DMS79 treated with DMSO at 0.1 percent for 48 hours (cell line): ENCODE results near the gene CALML3.

Experiments used
- DNase-seq: peaks from one replicate; lab custom pipeline; 2025; lab: John Stamatoyannopoulos, UW

Gene CALML3

GRCh38 chr10:5506751-5507648, 17.8 kb upstream of the CALML3 start:
- no peak for DNase-seq

GRCh38 chr10:5507649-5508131, 17.1 kb upstream of the CALML3 start:
- DNase-seq, result no peak

- DNase-seq, result no peak
Measured at GRCh38 chr10:5508161-5508604, 16.6 kb upstream of the CALML3 start.

GRCh38 chr10:5508786-5509185, 16.0 kb upstream of the CALML3 start:
- no peak for DNase-seq

DNA sequence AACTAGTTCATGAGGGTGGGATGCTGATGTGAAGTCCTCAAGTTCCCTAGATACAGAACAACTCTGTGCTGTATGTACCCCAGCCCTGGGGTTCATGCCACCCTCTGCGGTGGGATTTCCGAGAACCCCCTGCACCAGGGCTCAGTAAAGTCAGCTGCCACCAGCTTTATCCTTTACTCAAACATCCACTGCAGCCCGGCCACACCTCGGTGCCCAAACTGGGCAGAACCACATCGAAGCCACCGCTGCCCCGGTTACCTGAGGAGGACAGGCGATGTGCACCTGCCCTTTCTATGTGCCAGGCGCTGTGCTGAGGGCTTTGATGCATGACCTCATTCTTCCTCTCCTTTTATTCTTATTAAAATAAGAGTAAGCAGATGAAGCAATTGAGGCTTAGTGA, 15.5 kb upstream of the CALML3 start:
- DNase-seq, result no peak

GRCh38 chr10:5509691-5510090, 15.1 kb upstream of the CALML3 start:
- no peak for DNase-seq

DNA sequence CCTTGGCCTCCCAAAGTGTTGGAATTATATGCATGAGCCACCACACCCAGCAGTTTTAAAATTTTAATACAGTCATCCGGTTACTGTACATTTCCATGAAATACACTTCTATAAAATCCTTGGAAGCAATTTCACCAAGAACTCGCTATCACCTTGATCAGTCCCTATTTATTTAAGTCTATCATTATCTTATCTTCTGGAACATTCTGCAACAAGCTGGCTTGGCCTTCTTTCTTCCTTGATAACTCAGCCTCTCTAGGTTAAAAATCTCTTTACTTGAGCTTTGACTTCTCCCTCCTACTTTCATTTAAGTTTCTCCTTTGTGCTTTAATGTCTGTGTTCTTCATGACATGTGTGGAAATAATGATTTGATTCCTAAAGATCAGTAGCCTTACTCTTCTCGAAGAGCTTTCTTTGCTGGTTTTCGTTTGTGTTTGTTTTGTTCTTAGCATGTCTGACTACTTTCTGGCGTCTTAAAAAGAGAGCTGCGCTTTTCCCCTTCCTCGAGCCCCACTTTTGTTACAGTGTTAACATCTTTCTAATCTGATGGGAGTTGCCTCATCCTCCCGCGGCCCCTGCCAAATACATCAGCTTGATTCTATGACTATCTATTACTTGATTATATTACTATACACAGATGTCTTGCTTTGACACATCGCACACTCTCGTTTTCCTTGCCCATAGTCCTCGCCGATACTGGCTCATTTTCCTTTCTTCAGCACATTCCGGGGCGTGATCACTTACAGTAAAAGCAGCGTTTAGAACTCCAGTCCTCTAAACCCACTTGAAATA, 14.3 kb upstream of the CALML3 start:
- DNase-seq, result no peak

GRCh38 chr10:5511231-5511884, 13.4 kb upstream of the CALML3 start:
- DNase-seq, result no peak

GRCh38 chr10:5511885-5512280, 12.9 kb upstream of the CALML3 start:
- DNase-seq, result no peak

DNA sequence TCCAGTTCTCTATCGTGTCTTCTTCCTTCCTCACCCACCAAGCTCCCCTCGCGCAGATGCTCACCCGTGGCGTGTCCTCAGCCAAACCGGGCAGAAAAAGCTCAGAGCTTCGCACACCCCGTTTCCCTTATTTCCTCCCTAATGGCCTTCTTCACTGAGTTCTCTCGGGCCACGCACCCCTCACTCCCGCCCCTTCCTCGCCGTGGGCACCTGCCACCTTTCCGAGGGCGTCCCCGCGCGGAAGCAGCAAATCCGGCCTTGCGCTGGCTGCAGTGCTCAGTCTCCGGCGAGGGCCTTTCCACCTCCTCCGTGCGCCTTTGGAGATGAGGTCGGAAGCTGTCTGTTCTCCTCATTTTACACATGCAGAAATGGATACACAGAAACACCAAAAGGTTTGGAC, 12.4 kb upstream of the CALML3 start:
- DNase-seq, result no peak

GRCh38 chr10:5512881-5513612, 11.7 kb upstream of the CALML3 start:
- no peak for DNase-seq

DNA sequence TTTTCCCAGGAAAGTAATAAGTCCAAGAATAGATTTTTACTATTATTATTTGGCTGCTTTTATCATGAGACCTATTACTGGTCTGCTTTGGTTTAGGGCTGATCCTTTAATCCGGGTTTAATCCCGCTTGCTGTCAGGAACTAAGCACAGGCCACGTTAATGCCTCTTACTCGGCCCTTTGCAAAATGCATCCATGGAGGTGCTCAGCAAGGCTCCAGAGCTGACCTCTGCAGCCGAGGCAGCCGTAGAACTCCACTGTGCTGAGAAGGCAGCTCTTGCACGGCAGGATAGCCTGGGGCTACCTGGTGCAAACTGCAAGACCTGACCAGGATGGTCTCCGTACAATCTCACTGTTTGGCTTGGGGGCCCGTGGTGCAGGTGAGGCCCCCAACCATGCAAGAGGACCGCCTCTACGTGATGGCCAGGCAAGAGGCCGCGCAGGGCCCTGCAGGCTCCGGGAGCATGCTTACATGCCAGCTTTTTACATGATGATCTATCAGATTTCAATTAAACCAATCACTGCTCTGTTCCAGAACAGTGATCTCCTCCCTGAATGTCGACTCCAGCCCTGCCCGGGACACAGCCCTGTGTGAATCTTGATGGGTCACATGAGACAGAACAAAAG, 10.4 kb upstream of the CALML3 start:
- DNase-seq, result no peak

DNA sequence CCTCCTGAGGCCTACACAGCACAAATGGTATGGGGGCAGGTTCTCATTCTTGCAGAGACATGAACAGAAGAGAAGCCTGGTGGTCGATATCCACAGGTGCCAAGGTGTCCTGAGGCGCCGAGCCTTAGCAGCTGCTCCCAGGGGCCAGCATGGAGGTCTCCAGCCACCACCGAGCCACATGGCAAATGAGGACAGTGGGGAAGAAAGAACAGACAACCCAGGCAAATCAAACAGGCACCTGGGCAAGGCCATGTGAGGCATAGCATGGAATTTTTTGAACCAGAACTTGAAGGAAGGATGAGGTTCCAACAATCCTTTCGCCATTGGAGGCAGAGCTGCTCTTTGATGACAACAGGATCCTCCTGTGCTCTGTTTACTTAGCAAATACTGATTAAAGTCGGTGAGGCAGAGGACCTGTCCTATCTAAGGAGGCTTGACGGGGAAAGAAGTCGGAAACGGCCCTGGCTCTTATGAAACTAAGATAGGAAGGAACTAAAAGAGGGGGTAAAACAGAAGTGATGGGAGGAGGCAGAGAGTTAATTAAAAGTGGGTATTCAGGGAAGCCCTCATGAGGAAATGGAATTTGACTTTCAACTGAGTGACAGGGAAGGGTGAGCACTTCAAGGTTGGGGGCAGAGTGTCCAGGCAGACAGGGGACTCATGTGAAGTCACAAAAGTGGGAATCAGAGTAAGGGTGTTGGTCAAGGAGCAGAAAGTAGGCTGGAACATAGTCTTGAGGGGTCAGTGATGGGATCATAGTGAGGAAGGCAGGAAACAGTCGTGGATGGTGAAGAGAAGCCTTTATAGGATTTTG, 8.6 kb upstream of the CALML3 start:
- no peak for DNase-seq

DNA sequence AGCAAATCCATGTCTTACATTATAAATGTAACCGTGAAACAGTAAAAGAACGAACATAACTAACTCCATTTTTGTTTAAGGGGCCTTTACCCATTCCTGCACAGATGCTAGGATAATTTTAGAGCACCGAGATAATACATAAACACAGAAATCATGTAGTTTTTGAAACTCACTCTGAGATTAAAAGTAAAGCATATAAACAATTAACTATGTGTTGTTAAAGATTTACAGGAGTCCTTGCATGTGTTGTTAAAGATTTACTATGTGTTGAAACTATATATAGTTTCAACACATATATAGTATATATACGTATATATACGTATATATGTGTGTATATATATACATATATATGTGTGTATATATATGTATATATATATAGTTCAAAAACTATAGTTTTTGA, 7.2 kb upstream of the CALML3 start:
- no peak for DNase-seq

- DNase-seq, result peak; percentile 52
Measured at GRCh38 chr10:5518143-5518542, 6.6 kb upstream of the CALML3 start.

GRCh38 chr10:5519054-5519453, 5.7 kb upstream of the CALML3 start:
- no peak for DNase-seq

DNA sequence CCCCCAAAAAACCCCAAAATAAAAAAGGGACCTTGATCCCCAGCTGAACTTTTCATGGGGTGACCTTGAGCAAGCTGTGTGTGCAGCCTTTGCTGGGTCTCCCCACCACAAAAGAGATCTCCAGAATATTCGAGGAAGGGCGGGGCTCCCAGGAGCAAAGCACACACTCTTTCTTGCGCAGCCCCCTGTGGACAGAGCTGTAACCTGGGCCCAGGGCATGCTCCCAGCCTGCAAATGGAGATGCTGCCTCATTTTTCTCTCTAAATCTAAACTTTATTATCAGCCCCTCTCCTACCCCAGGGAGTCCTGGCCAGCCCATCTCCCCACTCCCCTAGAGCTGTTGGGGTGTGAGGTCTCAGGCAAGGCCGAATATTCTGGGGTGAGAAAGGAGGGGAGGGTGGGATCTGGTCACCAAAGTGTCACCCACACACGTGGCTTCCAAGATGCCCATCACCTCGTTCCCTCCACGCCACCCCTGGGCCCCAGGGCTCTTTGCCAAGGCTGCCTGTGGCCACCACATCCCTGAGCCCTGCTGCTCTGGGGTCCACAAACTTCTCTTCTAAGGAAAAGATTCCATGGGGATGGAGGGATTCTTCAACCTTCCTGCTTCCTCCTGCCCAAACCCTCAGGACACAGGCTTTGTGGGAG, 1.7 kb upstream of the CALML3 start:
- no peak for DNase-seq

DNA sequence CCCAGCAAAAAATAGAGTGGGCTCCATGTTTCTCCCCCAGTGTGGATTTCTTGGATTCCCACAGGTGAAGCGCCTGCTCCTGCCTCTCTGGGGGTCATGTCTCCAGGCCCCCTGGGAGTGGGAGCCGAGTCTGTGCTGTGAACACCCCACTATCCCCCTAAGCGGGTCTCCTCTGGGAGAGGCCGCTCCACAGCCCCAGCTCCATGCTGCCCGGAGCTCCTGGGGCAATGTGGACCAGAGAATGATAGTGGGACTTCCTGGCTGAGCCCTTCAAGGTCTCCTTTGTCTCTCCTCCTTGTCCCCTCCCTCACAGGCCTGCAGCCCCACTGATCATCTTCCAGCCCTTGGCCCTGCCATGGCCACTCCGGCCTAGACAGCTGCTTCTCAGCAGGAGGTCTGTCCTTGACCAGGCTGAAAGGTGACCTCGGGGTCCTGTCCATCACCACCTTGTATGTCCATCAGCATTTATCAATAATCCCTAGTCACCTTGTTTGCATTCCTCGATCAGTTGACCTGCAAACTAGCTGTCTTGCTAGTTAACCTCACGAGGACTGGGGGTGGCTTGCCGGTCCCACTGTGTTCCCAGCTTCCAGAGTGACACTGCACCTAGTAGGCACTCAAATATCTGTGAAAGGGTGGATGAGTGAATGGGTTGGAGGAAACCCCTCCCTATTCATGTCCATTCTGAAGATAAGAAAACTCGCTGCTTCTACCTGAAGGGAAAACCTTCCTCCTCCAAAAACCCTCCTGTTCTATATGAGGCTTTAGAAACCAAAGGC, 776 bp upstream of the CALML3 start:
- DNase-seq, result no peak
